DND-41 (cell line): Measurements from ENCODE around the gene LIME1.
"Not testable (repeated sequence)": the region's sequence is repeated elsewhere in the genome, so short reads cannot be mapped to it uniquely, and the experiment has no call there.

Source experiments
- ATAC-seq: fragments of 200-7000 bp; cut with Tn5 transposase; 3 replicates; pipeline ENCODE4 v1.9.1; 2021; ENCODE audit warnings: low read depth; ENCODE audit not compliant: insufficient read depth
- DNase-seq: peaks from one replicate; pipeline ENCODE4 v3.0.0-alpha.2; 2020
- H2AFZ ChIP-seq: 2 replicates; pipeline ENCODE4 v1.6.0; 2012; ENCODE audit warnings: low read depth, low read length
- H3K27ac ChIP-seq: 2 replicates; pipeline ENCODE4 v1.5.1; 2012; ENCODE audit warnings: low read length, inconsistent platforms
- H3K27me3 ChIP-seq: fragments of 200-600 bp; sonication (generic); 2 replicates; pipeline ENCODE4 v1.6.0; 2012; ENCODE audit warnings: low read length, mild to moderate bottlenecking, inconsistent platforms; ENCODE audit not compliant: insufficient read depth, poor library complexity
- H3K36me3 ChIP-seq: 2 replicates; pipeline ENCODE4 v1.5.1; 2012; ENCODE audit warnings: low read length, inconsistent platforms; ENCODE audit not compliant: insufficient read depth
- H3K4me1 ChIP-seq: 2 replicates; pipeline ENCODE4 v1.5.1; 2012; ENCODE audit warnings: mild to moderate bottlenecking, low read length; ENCODE audit not compliant: insufficient read depth
- H3K4me2 ChIP-seq: 2 replicates; pipeline ENCODE4 v1.6.0; 2012; ENCODE audit warnings: mild to moderate bottlenecking, moderate library complexity, low read length, inconsistent platforms; ENCODE audit not compliant: insufficient read depth
- H3K4me3 ChIP-seq, 2 experiments: fragments of 200-600 bp in 1 of 2; shearing (Covaris generic) in 1 of 2; 2 replicates each; pipeline ENCODE4 v1.5.1; 2012 to 2016; ENCODE audit warnings: inconsistent platforms in 2 of 2, low read length in 2 of 2, mild to moderate bottlenecking in 2 of 2, low read depth in 1 of 2, moderate library complexity in 1 of 2
- H3K79me2 ChIP-seq: 2 replicates; pipeline ENCODE4 v1.6.0; 2012; ENCODE audit warnings: low read length, inconsistent platforms; ENCODE audit not compliant: insufficient read depth
- H3K9ac ChIP-seq: 2 replicates; pipeline ENCODE4 v1.6.0; 2012; ENCODE audit warnings: low read depth, mild to moderate bottlenecking, inconsistent platforms, low read length, moderate library complexity
- H3K9me3 ChIP-seq: 2 replicates; pipeline ENCODE4 v1.5.1; 2012; ENCODE audit warnings: low read length, moderate library complexity, mild to moderate bottlenecking, inconsistent platforms; ENCODE audit not compliant: insufficient read depth, severe bottlenecking
- H4K20me1 ChIP-seq: 2 replicates; pipeline ENCODE4 v1.6.0; 2012; ENCODE audit warnings: low read length; ENCODE audit not compliant: insufficient read depth
- CTCF ChIP-seq: IDR thresholded peaks from 2 replicates; pipeline ENCODE4 v1.5.1; 2012; ENCODE audit warnings: borderline replicate concordance, low read length, moderate library complexity, mild to moderate bottlenecking; ENCODE audit not compliant: poor library complexity, severe bottlenecking; ENCODE audit errors: extremely low read depth
- EZH2 ChIP-seq: IDR thresholded peaks from 3 replicates; pipeline ENCODE4 v1.6.1; 2012; ENCODE audit warnings: borderline replicate concordance, low read depth, mild to moderate bottlenecking, moderate library complexity, low read length, inconsistent platforms; ENCODE audit not compliant: severe bottlenecking

The LIME1 gene

GRCh38 chr20:63714858-63715257 is 21.6 kb upstream of the LIME1 start:
- H3K27ac ChIP-seq = no peak overlapping the region
- H3K4me2 ChIP-seq = no peak overlapping the region
- DNase-seq (no peak), ATAC-seq (no peak)
- H3K4me3 ChIP-seq = no peak overlapping the region
- peaks cover 14% of the 10 kb centered on the region for H3K4me1 ChIP-seq
- H3K36me3 ChIP-seq = peaks cover 93% of the 10 kb centered on the region
- peaks cover 8% of the 10 kb centered on the region for H3K9me3 ChIP-seq
- H2AFZ ChIP-seq = no peak overlapping the region
- no peak overlapping the region for H3K9ac ChIP-seq
- H3K79me2 ChIP-seq = peaks cover 95% of the 10 kb centered on the region
- peaks cover 7% of the 10 kb centered on the region; the same call in 1 of the 2 replicates for H4K20me1 ChIP-seq
- TF ChIP-seq CTCF (no peak), EZH2 (no peak)
- no peaks in the 10 kb centered on the region for H3K27me3 ChIP-seq

- TF ChIP-seq CTCF (no peak), EZH2 (no peak)
- Histone ChIP-seq H3K4me1 (no peaks in the 10 kb centered on the region), H3K4me2 (no peak overlapping the region), H3K79me2 (peaks cover 81% of the 10 kb centered on the region), H3K27me3 (no peaks in the 10 kb centered on the region), H3K4me3 (no peak overlapping the region), H3K36me3 (peaks cover 86% of the 10 kb centered on the region), H3K27ac (no peak overlapping the region), H3K9ac (no peak overlapping the region), H4K20me1 (peaks cover 14% of the 10 kb centered on the region; the same call in 1 of the 2 replicates), H3K9me3 (peaks cover 10% of the 10 kb centered on the region), H2AFZ (no peak overlapping the region)
- DNase-seq (no peak), ATAC-seq (no peak)
Measured at GRCh38 chr20:63718996-63719395, 17.5 kb upstream of the LIME1 start.

- H3K9ac ChIP-seq, H3K4me2 ChIP-seq, DNase-seq, H3K27ac ChIP-seq, H4K20me1 ChIP-seq, H2AFZ ChIP-seq, ATAC-seq, H3K4me3 ChIP-seq, H3K27me3 ChIP-seq: not testable (repeated sequence)
- Histone ChIP-seq H3K79me2 (peaks cover 78% of the 10 kb centered on the region), H3K36me3 (peaks cover 73% of the 10 kb centered on the region), H3K4me1 (peaks cover 17% of the 10 kb centered on the region), H3K9me3 (peaks cover 17% of the 10 kb centered on the region)
Measured at GRCh38 chr20:63722967-63723622, 13.4 kb upstream of the LIME1 start.

GRCh38 chr20:63730189-63730733 is 6.2 kb upstream of the LIME1 start:
- not testable (repeated sequence) for H3K4me3 ChIP-seq, H3K9me3 ChIP-seq, H3K4me2 ChIP-seq, ATAC-seq, H3K27me3 ChIP-seq, DNase-seq, H2AFZ ChIP-seq
- Histone ChIP-seq H3K36me3 (peaks cover 72% of the 10 kb centered on the region), H4K20me1 (peaks cover 44% of the 10 kb centered on the region), H3K27ac (peak overlapping the region; percentile 84), H3K79me2 (peaks cover 75% of the 10 kb centered on the region), H3K4me1 (peaks cover 53% of the 10 kb centered on the region), H3K9ac (peak overlapping the region; percentile 26; the same call in 1 of the 2 replicates)
